ENCODE results near the gene PROZ.

The PROZ gene

GRCh38 chr13:113119822-113120189 lies 38.6 kb upstream of the PROZ start:
- DNase-seq (ENCODE audit: low read depth in 1 of 2, low spot score in 1 of 2), result no peak

DNA sequence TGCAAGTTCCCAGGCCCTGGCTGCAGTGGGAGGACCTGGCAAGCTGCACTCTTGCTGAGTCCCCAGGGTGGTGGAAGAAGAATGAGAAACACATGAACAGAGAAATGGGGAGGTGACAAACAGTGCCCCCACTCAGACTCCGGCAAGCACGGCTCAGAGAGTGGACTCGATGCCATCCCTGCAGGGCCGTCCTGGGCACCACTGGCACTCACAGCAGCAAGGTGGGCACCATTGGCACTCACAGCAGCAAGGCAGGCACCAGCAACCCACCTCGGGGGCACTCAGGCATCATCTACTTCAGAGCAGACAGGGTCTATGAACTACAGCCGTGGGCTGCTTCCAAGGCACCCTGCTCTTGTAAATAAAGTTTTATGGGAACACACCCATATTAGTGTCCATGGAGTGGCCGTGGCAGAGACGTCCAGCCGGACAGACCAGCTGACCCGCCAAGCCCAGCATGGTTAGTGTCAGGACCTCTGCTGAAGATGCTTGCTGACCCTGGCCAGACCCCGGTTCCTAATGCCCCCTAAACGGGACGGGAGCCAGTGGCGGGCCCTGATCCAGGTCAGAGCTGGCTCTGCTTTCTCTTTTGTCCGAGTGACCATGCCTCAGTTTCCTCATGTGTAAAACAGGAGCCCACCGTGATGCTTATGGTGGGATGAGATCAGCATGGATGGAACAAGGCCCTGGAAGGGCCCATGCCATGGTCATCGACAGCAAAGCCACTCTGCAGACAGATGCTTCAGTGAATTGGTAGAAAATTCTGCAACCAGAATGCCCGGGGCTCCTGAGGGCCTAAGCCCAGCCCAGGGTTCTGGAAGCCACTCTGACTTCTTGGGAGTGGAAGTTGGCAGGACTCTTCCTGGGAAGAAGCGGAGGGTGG lies 37.9 kb upstream of the PROZ start:
- no peak for DNase-seq (ENCODE audit: low read depth in 1 of 2, low spot score in 1 of 2)

DNA sequence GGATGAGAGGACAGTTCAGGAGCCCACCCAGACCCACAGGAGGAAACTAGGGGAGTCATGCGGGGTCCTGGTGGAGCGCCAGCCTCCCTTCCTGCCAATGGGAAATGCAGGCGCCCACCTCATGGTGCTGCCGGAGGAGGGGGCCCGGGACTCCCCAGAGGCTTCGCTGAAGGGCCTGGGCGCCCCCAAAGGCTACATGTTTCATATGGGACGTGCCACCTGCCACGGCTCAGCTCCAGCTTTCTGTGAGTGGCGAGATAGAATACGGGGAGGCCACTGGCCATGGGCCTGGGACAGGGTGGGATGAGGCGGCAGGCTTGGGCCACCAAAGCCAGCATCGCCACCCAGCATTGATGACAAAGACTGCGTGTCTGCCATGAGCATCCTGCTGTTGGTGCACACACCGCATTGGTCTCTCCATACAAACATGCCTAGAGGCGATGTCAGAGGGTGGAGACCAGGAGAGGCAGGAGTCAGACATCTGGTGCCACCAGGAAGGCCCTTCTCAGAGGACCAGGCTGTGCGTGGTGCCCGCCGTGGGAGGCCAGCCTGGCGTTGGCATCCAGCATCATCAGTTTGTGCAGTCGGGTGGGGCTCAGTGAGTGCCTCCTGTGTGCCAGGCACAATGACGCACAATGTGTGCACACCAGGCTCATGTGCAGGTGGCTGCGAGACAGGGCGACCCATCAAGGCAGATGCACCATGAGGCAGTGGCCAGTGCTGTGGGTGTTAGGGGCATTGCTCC lies 37.1 kb upstream of the PROZ start:
- DNase-seq (ENCODE audit: low read depth in 1 of 2, low spot score in 1 of 2), result no peak

DNA sequence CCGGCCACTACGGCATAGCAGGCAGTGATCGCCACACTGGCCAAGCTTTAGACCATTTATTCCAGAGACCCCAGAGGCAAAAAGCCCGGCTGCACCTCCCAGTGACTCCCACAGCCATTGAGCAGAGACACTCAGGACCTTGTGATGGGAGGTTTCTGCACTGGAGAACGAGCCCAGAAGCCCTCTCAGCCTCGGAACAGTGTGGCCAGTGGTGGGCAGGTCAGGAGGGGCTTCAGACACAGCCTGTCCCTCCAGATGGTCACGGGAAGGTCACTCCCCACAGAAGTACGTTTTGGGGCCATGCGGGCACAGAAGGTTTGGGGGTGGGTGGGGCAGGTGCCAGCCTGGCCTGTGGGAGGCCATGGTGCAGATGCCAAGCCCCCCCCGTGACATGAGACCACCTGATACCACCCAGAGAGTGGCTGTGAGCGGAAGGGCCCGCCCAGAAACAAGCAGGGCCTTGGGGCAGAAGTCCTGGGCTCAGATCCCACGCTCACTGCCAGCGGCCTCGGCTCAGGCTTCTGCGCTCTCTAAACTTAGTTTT lies 36.4 kb upstream of the PROZ start:
- DNase-seq (ENCODE audit: low read depth in 1 of 2, low spot score in 1 of 2), result no peak

- DNase-seq (ENCODE audit: low read depth in 1 of 2, low spot score in 1 of 2), result no peak
These were observed 35.8 kb upstream of the PROZ start, which contains the start of gene F10 for GRCh38 chr13:113122550-113123225. F10 (plus strand) TSS chr13:113122799; CDS start chr13:113122856, 57 bp downstream.

GRCh38 chr13:113123226-113124201 lies 34.9 kb upstream of the PROZ start:
- no peak for DNase-seq (ENCODE audit: low read depth in 1 of 2, low spot score in 1 of 2)

GRCh38 chr13:113124211-113124970 lies 34.1 kb upstream of the PROZ start:
- no peak for DNase-seq (ENCODE audit: low read depth in 1 of 2, low spot score in 1 of 2)

- no peak for DNase-seq (ENCODE audit: low read depth in 1 of 2, low spot score in 1 of 2)
These were observed 32.8 kb upstream of the PROZ start for GRCh38 chr13:113125506-113126264.

- no peak for DNase-seq (ENCODE audit: low read depth in 1 of 2, low spot score in 1 of 2)
These were observed 31.9 kb upstream of the PROZ start for GRCh38 chr13:113126265-113127150.

DNA sequence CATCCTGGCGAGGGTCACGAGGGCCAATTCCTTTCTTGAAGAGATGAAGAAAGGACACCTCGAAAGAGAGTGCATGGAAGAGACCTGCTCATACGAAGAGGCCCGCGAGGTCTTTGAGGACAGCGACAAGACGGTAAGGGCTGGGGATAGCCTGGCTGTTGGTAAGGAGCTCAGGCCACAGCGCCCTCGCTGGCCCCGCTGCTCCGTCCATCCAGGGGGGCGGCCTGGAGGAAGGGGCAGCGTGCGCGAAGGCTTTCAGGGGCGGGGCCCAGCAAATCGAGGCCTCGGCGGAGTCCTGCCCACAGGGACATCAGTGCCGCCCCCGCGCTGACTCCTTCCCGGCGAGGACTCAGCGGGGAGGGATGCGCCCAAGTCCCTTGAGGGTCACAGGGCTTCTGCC lies 29.0 kb upstream of the PROZ start:
- no peak for DNase-seq (ENCODE audit: low read depth in 1 of 2, low spot score in 1 of 2)

- no peak for DNase-seq (ENCODE audit: low read depth in 1 of 2, low spot score in 1 of 2)
These were observed 28.3 kb upstream of the PROZ start for GRCh38 chr13:113129921-113130750.

DNA sequence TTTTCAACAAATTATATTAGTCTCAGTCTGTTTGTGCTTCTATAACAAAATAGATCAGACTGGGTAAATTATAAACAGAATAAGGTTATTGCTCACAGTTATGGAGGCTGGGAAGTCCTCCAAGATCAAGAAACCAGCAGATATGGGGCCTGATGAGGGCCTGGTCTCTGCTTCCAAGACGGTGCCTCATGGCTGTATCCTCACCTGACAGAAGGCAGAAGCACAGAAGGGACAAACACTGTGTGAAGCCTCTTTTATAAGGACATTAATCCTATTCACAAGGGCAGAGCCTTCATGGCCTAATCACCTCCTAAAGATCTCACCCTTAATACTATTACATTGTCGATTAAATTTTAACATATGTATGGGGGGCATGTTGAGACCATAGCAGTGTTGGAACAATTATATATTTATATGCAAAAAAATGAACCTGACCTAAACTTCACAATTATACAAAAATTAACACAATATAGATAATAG lies 23.1 kb upstream of the PROZ start:
- DNase-seq (ENCODE audit: low read depth in 1 of 2, low spot score in 1 of 2), result no peak

DNA sequence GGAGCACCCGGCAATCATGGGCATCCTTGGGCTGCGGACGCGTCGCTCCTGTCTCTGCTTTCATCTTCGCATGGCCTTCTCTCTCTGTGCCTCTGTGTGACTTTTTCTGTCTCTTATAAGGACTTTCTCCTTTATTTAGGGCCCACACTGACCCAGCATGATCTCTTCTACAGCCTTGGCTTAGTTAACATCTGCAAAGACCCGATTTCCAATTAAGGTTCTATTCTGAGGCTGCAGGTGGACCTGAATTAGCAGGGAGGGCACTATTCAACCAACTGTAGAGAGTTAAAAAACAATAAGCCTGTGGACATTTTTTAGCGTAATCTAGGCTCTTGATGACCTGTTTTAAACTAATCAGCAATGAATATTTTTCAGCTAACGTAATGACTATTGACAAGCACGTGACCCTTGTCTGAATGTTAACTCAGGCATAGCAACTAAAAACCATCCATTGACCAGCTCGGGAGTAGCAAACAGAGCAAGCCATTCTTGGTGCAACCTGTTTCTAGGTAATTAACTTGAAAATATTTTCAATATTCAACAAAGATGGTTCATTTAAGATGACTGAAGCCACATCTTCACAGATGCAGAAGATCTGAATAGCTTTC lies 20.7 kb upstream of the PROZ start:
- DNase-seq (ENCODE audit: low read depth in 1 of 2, low spot score in 1 of 2), result no peak

- no peak for DNase-seq (ENCODE audit: low read depth in 1 of 2, low spot score in 1 of 2)
These were observed 19.5 kb upstream of the PROZ start for GRCh38 chr13:113138792-113139551.

DNA sequence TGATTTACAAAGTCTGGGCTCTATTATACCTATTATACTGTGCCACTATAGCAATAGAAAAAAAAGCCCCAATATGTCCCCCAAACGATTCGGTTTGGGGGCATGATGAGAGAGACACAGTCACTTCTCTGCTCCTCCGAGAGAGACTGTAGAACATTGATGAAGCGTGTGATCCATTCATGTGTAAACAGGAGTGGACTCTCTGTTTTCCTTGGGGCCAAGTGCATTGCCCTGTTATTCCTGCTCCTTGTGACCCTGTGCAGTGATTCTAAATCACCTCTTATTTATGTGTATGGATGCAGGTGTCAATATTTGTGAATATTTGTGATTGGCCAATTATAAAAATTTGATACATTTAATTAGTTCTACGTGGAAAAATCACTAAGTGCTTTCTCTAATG lies 18.9 kb upstream of the PROZ start:
- DNase-seq (ENCODE audit: low read depth in 1 of 2, low spot score in 1 of 2), result no peak
